Measurements from ENCODE around the gene YWHAE.
"Not testable (repeated sequence)": the region's sequence is repeated elsewhere in the genome, so short reads cannot be mapped to it uniquely, and the experiment has no call there.

The YWHAE gene

DNA sequence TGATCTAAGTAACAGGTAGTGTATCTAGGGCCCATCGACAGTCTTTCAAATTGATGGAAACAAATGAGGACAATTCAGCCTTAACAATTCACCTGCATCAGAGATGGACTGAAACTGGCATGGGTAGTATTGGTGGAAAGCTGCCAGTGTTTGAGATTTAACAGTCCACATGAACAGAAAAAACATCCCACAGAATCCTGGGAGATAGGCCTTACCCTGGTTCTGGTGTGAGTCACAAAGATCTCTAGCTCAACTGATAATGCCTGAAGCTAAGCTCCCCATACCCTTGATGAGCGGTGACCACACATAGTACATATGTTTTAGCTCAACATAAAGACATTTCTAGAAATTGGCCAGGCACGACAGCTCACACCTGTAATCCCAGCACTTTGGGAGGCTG lies 34.1 kb upstream of the YWHAE start:
- no peaks in the 10 kb centered on the region for H3K9me3 ChIP-seq (ENCODE audit: control insufficient read depth in 1 of 2, low read length in 2 of 2)
- no peak overlapping the region for H3K4me3 ChIP-seq (ENCODE audit: low read depth in 1 of 2, low read length in 2 of 2)
- H3K27ac ChIP-seq (ENCODE audit: low read depth, low read length), result no peak overlapping the region
- no peaks in the 10 kb centered on the region for H3K27me3 ChIP-seq (ENCODE audit: control insufficient read depth in 1 of 2, insufficient read depth in 2 of 2, low read length in 2 of 2)
- no peak overlapping the region for H3K9ac ChIP-seq (ENCODE audit: low read depth in 1 of 2, low read length in 2 of 2)
- peaks cover 0 to 4% of the 10 kb centered on the region in 2 donors for H3K4me1 ChIP-seq (ENCODE audit: control insufficient read depth in 1 of 2, insufficient read depth in 2 of 2, low read length in 2 of 2)
- H3K36me3 ChIP-seq (ENCODE audit: control insufficient read depth in 1 of 2, insufficient read depth in 2 of 2, low read length in 2 of 2), result peaks cover 27 to 48% of the 10 kb centered on the region in 2 donors

DNA sequence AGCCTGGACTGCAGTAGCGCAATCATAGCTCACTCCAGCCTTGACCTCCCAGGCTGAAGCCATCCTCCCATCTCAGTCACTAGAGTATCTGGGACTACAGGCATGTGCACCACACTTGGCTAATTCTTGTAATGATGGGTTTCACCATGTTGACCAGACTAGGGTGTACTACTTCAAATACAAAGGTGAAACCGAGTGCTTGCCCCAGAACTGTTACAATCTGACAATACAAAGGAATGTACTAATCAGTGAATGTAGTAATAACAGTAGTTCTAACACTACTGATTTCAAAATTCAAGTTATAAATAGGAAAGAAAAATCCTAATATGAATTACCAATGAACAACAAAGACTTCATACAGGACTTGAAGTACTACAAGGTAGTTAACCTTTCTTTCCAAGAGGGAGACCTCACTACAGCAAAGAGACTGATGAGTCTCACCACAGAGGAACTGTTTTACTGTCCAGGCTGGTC lies 31.6 kb upstream of the YWHAE start:
- H3K9me3 ChIP-seq (ENCODE audit: control insufficient read depth in 1 of 2, low read length in 2 of 2), result no peaks in the 10 kb centered on the region
- no peak overlapping the region for H3K9ac ChIP-seq (ENCODE audit: low read depth in 1 of 2, low read length in 2 of 2)
- H3K4me1 ChIP-seq (ENCODE audit: control insufficient read depth in 1 of 2, insufficient read depth in 2 of 2, low read length in 2 of 2), result peaks cover 0 to 4% of the 10 kb centered on the region in 2 donors
- H3K27me3 ChIP-seq (ENCODE audit: control insufficient read depth in 1 of 2, insufficient read depth in 2 of 2, low read length in 2 of 2), result no peaks in the 10 kb centered on the region
- H3K4me3 ChIP-seq (ENCODE audit: low read depth in 1 of 2, low read length in 2 of 2), result no peak overlapping the region
- H3K27ac ChIP-seq (ENCODE audit: low read depth, low read length), result no peak overlapping the region
- peaks cover 23 to 43% of the 10 kb centered on the region in 2 donors for H3K36me3 ChIP-seq (ENCODE audit: control insufficient read depth in 1 of 2, insufficient read depth in 2 of 2, low read length in 2 of 2)

DNA sequence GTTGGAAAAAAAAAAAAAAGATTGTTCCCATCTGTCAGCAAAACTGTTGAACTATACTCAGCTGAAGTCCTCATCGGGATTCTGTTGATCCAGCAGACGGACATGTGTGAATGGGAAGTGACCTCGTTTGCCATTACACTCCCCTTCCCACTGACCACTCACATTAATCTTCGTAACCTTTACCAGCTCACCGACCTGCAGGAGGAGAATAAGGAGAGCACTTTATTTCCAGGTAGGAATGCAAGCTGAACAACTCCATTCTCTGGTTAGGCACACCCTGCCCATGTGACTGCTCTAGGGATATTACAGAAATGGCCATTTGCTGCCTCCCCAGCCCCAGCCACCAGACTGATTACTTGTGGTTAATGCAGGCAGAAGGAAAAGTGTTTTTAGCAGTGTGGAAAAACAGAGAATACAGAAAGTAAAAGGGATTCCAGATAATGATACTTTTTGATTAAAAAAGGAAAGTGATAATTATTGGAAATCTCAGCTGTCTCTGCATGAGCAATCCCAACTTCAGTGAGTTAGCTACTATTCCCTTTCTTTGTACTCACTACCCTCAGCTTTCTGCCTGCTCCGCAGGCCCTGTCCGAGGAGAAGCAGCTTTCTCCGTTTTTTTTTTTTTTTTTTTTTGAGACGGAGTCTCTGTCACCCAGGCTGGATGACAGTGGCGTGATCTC lies 23.6 kb upstream of the YWHAE start:
- Histone ChIP-seq H3K4me3 (ENCODE audit: low read depth in 1 of 2, low read length in 2 of 2) (no peak overlapping the region), H3K9me3 (ENCODE audit: control insufficient read depth in 1 of 2, low read length in 2 of 2) (no peaks in the 10 kb centered on the region), H3K27me3 (ENCODE audit: control insufficient read depth in 1 of 2, insufficient read depth in 2 of 2, low read length in 2 of 2) (no peaks in the 10 kb centered on the region), H3K9ac (ENCODE audit: low read depth in 1 of 2, low read length in 2 of 2) (no peak overlapping the region), H3K4me1 (ENCODE audit: control insufficient read depth in 1 of 2, insufficient read depth in 2 of 2, low read length in 2 of 2) (no peaks in the 10 kb centered on the region), H3K27ac (ENCODE audit: low read depth, low read length) (no peak overlapping the region), H3K36me3 (ENCODE audit: control insufficient read depth in 1 of 2, insufficient read depth in 2 of 2, low read length in 2 of 2) (peaks cover 20 to 63% of the 10 kb centered on the region in 2 donors)

DNA sequence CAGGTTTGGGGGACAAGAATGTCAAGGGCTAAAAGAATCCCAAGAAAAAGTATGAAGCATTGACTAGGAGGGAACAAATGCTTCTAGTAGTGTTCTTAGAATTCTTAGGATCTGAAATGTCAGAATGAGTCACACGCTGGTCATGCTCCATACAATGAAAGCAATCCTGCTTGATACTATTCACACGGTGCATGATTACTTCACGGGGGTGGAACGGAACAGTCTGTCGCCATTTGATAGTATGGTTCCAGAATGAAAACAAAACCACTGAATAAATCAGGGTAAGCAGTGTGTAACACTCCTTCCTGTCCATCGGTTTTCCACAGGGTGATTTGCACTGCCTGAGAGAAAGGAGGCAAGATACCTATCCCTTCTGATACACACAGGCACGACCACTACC lies 22.9 kb upstream of the YWHAE start:
- H3K4me3 ChIP-seq (ENCODE audit: low read depth in 1 of 2, low read length in 2 of 2), result no peak overlapping the region
- no peaks in the 10 kb centered on the region for H3K4me1 ChIP-seq (ENCODE audit: control insufficient read depth in 1 of 2, insufficient read depth in 2 of 2, low read length in 2 of 2)
- no peaks in the 10 kb centered on the region for H3K9me3 ChIP-seq (ENCODE audit: control insufficient read depth in 1 of 2, low read length in 2 of 2)
- no peak overlapping the region for H3K9ac ChIP-seq (ENCODE audit: low read depth in 1 of 2, low read length in 2 of 2)
- no peaks in the 10 kb centered on the region for H3K27me3 ChIP-seq (ENCODE audit: control insufficient read depth in 1 of 2, insufficient read depth in 2 of 2, low read length in 2 of 2)
- H3K27ac ChIP-seq (ENCODE audit: low read depth, low read length), result no peak overlapping the region
- peaks cover 22 to 63% of the 10 kb centered on the region in 2 donors for H3K36me3 ChIP-seq (ENCODE audit: control insufficient read depth in 1 of 2, insufficient read depth in 2 of 2, low read length in 2 of 2)

DNA sequence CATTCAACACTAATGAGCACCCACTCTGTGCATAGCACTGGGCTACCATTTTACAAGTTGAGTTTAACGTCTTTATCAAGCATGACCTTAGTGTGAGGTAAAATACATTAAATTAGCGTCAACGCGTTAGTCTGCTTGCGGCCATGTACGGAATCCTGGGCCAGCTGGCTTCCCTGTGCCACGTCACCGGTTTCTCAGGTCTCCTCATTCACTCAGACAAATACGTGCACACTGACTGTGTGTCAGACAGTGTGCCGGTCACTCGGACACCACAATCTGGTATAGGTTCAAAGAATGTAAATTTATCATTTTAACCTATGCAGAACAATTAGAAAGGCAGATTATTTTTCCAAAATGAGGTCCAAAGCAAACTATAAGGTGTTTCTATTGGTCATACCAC lies 21.4 kb upstream of the YWHAE start:
- Histone ChIP-seq H3K27me3 (ENCODE audit: control insufficient read depth in 1 of 2, insufficient read depth in 2 of 2, low read length in 2 of 2) (no peaks in the 10 kb centered on the region), H3K4me1 (ENCODE audit: control insufficient read depth in 1 of 2, insufficient read depth in 2 of 2, low read length in 2 of 2) (no peaks in the 10 kb centered on the region), H3K36me3 (ENCODE audit: control insufficient read depth in 1 of 2, insufficient read depth in 2 of 2, low read length in 2 of 2) (peaks cover 24 to 58% of the 10 kb centered on the region in 2 donors)

DNA sequence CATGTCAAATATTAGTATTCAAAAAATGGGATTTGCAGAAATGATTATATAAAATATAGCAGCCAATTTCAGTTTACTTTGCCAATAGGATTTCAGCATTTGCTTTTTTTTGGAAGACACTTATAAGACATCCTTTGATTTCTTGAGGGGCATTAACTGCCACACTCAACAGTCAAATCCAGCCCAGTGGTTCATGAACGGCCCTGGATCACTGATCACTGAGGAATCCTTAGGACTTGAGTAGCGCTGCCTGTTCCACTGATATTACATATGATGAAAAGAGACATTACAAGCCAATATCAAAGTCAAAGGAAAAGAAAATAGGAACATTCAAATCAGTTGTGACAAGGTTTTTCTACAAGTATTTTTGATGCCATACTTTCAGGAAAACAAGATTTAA lies 21.0 kb upstream of the YWHAE start:
- no peaks in the 10 kb centered on the region for H3K9me3 ChIP-seq (ENCODE audit: control insufficient read depth in 1 of 2, low read length in 2 of 2)
- H3K36me3 ChIP-seq (ENCODE audit: control insufficient read depth in 1 of 2, insufficient read depth in 2 of 2, low read length in 2 of 2), result peaks cover 24 to 53% of the 10 kb centered on the region in 2 donors
- no peak overlapping the region for H3K27ac ChIP-seq (ENCODE audit: low read depth, low read length)

More for the DNA sequence above, 21.4 kb upstream of the YWHAE start:
- Histone ChIP-seq H3K9me3 (ENCODE audit: control insufficient read depth in 1 of 2, low read length in 2 of 2) (no peaks in the 10 kb centered on the region), H3K27ac (ENCODE audit: low read depth, low read length) (no peak overlapping the region), H3K4me3 (ENCODE audit: low read depth in 1 of 2, low read length in 2 of 2) (no peak overlapping the region), H3K9ac (ENCODE audit: low read depth in 1 of 2, low read length in 2 of 2) (no peak overlapping the region)

DNA sequence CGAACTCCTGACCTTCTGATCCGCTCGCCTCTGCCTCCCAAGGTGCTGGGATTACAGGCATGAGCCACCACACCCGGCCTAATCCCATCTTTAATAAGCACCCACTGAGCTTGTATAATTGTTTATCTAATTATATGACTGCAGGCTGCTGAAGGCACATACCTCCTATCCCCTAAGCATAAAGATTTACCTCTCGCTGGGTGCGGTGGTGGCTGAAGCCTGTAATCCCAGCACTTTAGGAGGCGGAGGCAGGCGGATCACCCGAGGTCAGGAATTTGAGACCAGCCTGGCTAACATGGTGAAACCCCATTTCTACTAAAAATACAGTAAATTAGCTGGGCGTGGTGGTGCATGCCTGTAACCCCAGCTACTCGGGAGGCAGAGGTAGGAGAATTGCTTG lies 20.1 kb upstream of the YWHAE start:
- Histone ChIP-seq H3K4me3 (ENCODE audit: low read depth in 1 of 2, low read length in 2 of 2) (no peak overlapping the region), H3K9ac (ENCODE audit: low read depth in 1 of 2, low read length in 2 of 2) (no peak overlapping the region), H3K9me3 (ENCODE audit: control insufficient read depth in 1 of 2, low read length in 2 of 2) (no peaks in the 10 kb centered on the region), H3K36me3 (ENCODE audit: control insufficient read depth in 1 of 2, insufficient read depth in 2 of 2, low read length in 2 of 2) (peaks cover 24 to 45% of the 10 kb centered on the region in 2 donors), H3K4me1 (ENCODE audit: control insufficient read depth in 1 of 2, insufficient read depth in 2 of 2, low read length in 2 of 2) (no peaks in the 10 kb centered on the region), H3K27me3 (ENCODE audit: control insufficient read depth in 1 of 2, insufficient read depth in 2 of 2, low read length in 2 of 2) (no peaks in the 10 kb centered on the region), H3K27ac (ENCODE audit: low read depth, low read length) (no peak overlapping the region)

More for the DNA sequence above, 21.0 kb upstream of the YWHAE start:
- Histone ChIP-seq H3K4me3 (ENCODE audit: low read depth in 1 of 2, low read length in 2 of 2) (no peak overlapping the region), H3K4me1 (ENCODE audit: control insufficient read depth in 1 of 2, insufficient read depth in 2 of 2, low read length in 2 of 2) (no peaks in the 10 kb centered on the region), H3K27me3 (ENCODE audit: control insufficient read depth in 1 of 2, insufficient read depth in 2 of 2, low read length in 2 of 2) (no peaks in the 10 kb centered on the region), H3K9ac (ENCODE audit: low read depth in 1 of 2, low read length in 2 of 2) (no peak overlapping the region)

DNA sequence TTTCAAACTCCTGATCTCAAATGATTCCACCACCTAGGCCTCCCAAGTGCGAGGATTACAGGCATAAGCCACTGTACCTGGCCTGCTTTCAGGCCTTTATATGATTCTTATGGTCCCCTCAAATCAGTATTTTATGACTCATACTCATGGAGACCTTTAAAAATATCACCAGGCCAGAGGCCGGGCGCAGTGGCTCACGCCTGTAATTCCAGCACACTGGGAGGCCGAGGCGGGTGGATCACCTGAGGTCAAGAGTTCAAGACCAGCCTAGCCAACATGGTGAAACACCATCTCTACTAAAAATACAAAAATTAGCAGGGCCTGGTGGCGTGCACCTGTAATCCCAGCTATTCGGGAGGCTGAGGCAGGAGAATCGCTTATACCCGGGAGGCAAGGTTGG lies 18.5 kb upstream of the YWHAE start:
- not testable (repeated sequence) for H3K27me3 ChIP-seq (ENCODE audit: control insufficient read depth in 1 of 2, insufficient read depth in 2 of 2, low read length in 2 of 2)

DNA sequence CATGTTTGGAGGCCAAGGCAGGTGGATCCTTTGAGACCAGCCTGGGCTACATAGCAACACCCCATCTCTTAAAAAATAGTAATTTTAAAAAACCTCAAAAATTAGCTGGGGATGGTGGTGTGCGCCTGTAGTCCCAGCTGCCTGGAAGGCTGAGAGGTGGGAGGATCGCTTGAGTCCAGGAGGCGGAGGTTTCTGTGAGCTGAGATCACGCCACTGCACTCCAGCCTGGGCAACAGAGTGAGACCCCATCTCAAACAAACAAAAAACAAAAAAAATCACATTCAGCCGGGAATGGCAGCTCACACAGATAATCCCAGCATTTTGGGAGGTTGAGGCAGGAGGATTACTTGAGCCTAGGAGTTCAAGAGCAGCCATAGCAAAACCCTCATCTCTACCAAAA lies 16.4 kb upstream of the YWHAE start:
- H3K4me3 ChIP-seq (ENCODE audit: low read depth in 1 of 2, low read length in 2 of 2), result no peak overlapping the region
- no peak overlapping the region for H3K27ac ChIP-seq (ENCODE audit: low read depth, low read length)
- H3K9me3 ChIP-seq (ENCODE audit: control insufficient read depth in 1 of 2, low read length in 2 of 2), result no peaks in the 10 kb centered on the region
- peaks cover 3 to 10% of the 10 kb centered on the region in 2 donors for H3K4me1 ChIP-seq (ENCODE audit: control insufficient read depth in 1 of 2, insufficient read depth in 2 of 2, low read length in 2 of 2)
- H3K9ac ChIP-seq (ENCODE audit: low read depth in 1 of 2, low read length in 2 of 2), result no peak overlapping the region
- peaks cover 8 to 17% of the 10 kb centered on the region in 2 donors for H3K36me3 ChIP-seq (ENCODE audit: control insufficient read depth in 1 of 2, insufficient read depth in 2 of 2, low read length in 2 of 2)
- no peaks in the 10 kb centered on the region for H3K27me3 ChIP-seq (ENCODE audit: control insufficient read depth in 1 of 2, insufficient read depth in 2 of 2, low read length in 2 of 2)

More for the DNA sequence above, 18.5 kb upstream of the YWHAE start:
- H3K9ac ChIP-seq (ENCODE audit: low read depth in 1 of 2, low read length in 2 of 2); H3K4me1 ChIP-seq (ENCODE audit: control insufficient read depth in 1 of 2, insufficient read depth in 2 of 2, low read length in 2 of 2); H3K9me3 ChIP-seq (ENCODE audit: control insufficient read depth in 1 of 2, low read length in 2 of 2); H3K27ac ChIP-seq (ENCODE audit: low read depth, low read length); H3K4me3 ChIP-seq (ENCODE audit: low read depth in 1 of 2, low read length in 2 of 2): not testable (repeated sequence)
- H3K36me3 ChIP-seq (ENCODE audit: control insufficient read depth in 1 of 2, insufficient read depth in 2 of 2, low read length in 2 of 2), result peaks cover 23 to 37% of the 10 kb centered on the region in 2 donors

DNA sequence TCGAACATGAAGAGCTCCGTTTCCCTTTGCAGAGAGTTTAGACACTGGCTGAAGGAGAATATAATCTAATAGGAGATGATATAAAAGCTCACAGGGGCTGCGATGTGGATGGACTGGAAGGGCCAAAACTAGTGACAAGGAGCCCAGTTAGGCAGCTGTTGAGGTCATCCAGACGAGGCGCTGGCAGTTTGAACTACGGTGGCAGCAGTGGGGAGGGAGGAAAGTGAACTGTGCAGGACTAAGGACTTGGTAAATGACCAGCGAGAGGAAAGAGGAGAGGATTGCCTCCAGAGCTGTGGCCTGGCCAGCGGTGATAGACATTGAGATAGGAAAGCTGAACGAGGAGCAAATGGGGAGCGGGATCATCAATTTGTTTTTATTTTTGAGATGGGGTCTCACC lies 14.6 kb upstream of the YWHAE start:
- Histone ChIP-seq H3K27ac (ENCODE audit: low read depth, low read length) (no peak overlapping the region), H3K36me3 (ENCODE audit: control insufficient read depth in 1 of 2, insufficient read depth in 2 of 2, low read length in 2 of 2) (peaks cover 1 to 4% of the 10 kb centered on the region in 2 donors), H3K4me3 (ENCODE audit: low read depth in 1 of 2, low read length in 2 of 2) (no peak overlapping the region), H3K27me3 (ENCODE audit: control insufficient read depth in 1 of 2, insufficient read depth in 2 of 2, low read length in 2 of 2) (no peaks in the 10 kb centered on the region), H3K4me1 (ENCODE audit: control insufficient read depth in 1 of 2, insufficient read depth in 2 of 2, low read length in 2 of 2) (peaks cover 3 to 10% of the 10 kb centered on the region in 2 donors), H3K9ac (ENCODE audit: low read depth in 1 of 2, low read length in 2 of 2) (no peak overlapping the region), H3K9me3 (ENCODE audit: control insufficient read depth in 1 of 2, low read length in 2 of 2) (no peaks in the 10 kb centered on the region)
